Fibroblast of lung (primary cell): ENCODE results near the gene MUSK. TPM values are rescaled to one million over a fixed set of nuclear protein-coding genes. Genes with fewer than 3 reads are reported as not detected.

Experiments used
- DNase-seq, 2 donors: peaks; one replicate each; pipeline versions ENCODE4 v3.0.0 to v3.0.0-alpha.2; 2010; ENCODE audit warnings: low read depth in 2 of 2
- H2AFZ ChIP-seq: 2 replicates; pipeline ENCODE4 v1.5.1; 2012; ENCODE audit warnings: low read length, control low read depth, inconsistent platforms
- H3K27ac ChIP-seq: 2 replicates; pipeline ENCODE4 v1.5.1; 2011; ENCODE audit warnings: low read length, control low read depth; ENCODE audit not compliant: insufficient read depth
- H3K27me3 ChIP-seq: 2 replicates; pipeline ENCODE4 v1.5.1; 2011; ENCODE audit warnings: mild to moderate bottlenecking, low read length; ENCODE audit not compliant: control insufficient read depth, insufficient read depth
- H3K36me3 ChIP-seq: 2 replicates; pipeline ENCODE4 v1.5.1; 2011; ENCODE audit warnings: low read length; ENCODE audit not compliant: control insufficient read depth, insufficient read depth
- H3K4me1 ChIP-seq: 2 replicates; pipeline ENCODE4 v1.5.1; 2011; ENCODE audit warnings: low read length; ENCODE audit not compliant: control insufficient read depth, insufficient read depth; ENCODE audit errors: extremely low read depth
- H3K4me2 ChIP-seq: 2 replicates; pipeline ENCODE4 v1.5.1; 2011; ENCODE audit warnings: low read length, control low read depth; ENCODE audit not compliant: insufficient read depth; ENCODE audit errors: extremely low read depth
- H3K4me3 ChIP-seq, 4 experiments: fragments of 200-600 bp in 1 of 4; sonication (generic) in 1 of 4; replicated peaks in 1 of 4; 2 replicates each; pipeline ENCODE4 v1.5.1; 2011 to 2016; ENCODE audit warnings: low read length in 4 of 4, low read depth in 3 of 4, mild to moderate bottlenecking in 3 of 4, control low read depth in 2 of 4, inconsistent platforms in 1 of 4, mixed read lengths in 1 of 4; ENCODE audit not compliant: insufficient read depth in 1 of 4; ENCODE audit errors: control extremely low read depth in 1 of 4
- H3K79me2 ChIP-seq: 2 replicates; pipeline ENCODE4 v1.5.1; 2012; ENCODE audit warnings: mild to moderate bottlenecking, low read length, inconsistent platforms; ENCODE audit not compliant: control insufficient read depth, insufficient read depth
- H3K9ac ChIP-seq: 2 replicates; pipeline ENCODE4 v1.5.1; 2011; ENCODE audit warnings: mild to moderate bottlenecking, low read length, control low read depth; ENCODE audit not compliant: insufficient read depth
- H3K9me3 ChIP-seq: 2 replicates; pipeline ENCODE4 v1.5.1; 2012; ENCODE audit warnings: low read depth, low read length; ENCODE audit not compliant: control insufficient read depth, insufficient read depth
- H4K20me1 ChIP-seq: 2 replicates; pipeline ENCODE4 v1.5.1; 2011; ENCODE audit warnings: low read length; ENCODE audit not compliant: control insufficient read depth, insufficient read depth; ENCODE audit errors: extremely low read depth
- CTCF ChIP-seq, 2 donors: IDR thresholded peaks in 1 of 2; conservative IDR thresholded peaks in 1 of 2; 1 replicate in 1 of 2; 2 replicates in 1 of 2; pipeline ENCODE4 v1.5.1; 2011 to 2012; ENCODE audit warnings: low read length in 2 of 2, control low read depth in 1 of 2, inconsistent platforms in 1 of 2, low read depth in 1 of 2, mild to moderate bottlenecking in 1 of 2
- EZH2 ChIP-seq: IDR thresholded peaks from 2 replicates; pipeline ENCODE4 v1.5.1; 2012; ENCODE audit warnings: low read length, control low read depth, mild to moderate bottlenecking; ENCODE audit errors: missing control alignments
- polyA plus RNA-seq, 2 donors: library from polyadenylated mRNA; depleted of rRNA in 1 of 2; stranded (reverse) in 1 of 2; unstranded in 1 of 2; fragments of >200 nt; gene quantifications; 2 replicates each; pipeline ENCODE4 v1.2.1, GENCODE V29; 2011 to 2012; ENCODE audit warnings: missing spikeins in 1 of 2
- total RNA-seq: library from RNA; depleted of rRNA; stranded (reverse); fragments of >200 nt; gene quantifications from 2 replicates; pipeline ENCODE4 v1.2.1, GENCODE V29; 2014

MUSK gene
- total and polyA plus RNA-seq, 2 donors (not counting 1 experiment from before 2014, with no cell fraction given) = 0.31 to 0.66 TPM

DNA sequence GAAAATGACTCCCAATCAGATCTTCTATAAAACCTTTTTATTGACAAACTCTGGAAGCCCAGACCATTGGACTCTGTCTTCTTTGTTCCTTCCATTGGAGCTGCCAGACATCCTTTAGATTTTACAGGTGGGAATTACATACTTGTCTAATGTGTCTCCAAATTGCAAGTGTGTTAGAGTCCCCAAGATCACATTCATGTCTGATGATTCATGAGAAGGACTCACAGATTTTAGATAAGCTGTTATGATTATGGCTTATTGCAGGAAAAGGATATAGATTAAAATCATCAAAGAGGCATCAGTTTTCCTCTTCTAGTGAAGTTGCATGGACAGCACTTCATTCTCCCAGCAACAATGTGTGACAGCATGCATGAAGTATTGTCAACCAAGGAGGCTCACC, 70.4 kb downstream of the MUSK start:
- Histone ChIP-seq H3K4me2 (no peak overlapping the region), H3K27me3 (no peaks in the 10 kb centered on the region), H3K4me1 (peaks cover 10% of the 10 kb centered on the region), H3K79me2 (no peaks in the 10 kb centered on the region), H2AFZ (no peak overlapping the region), H4K20me1 (no peaks in the 10 kb centered on the region), H3K27ac (no peak overlapping the region), H3K9ac (no peak overlapping the region), H3K9me3 (no peaks in the 10 kb centered on the region), H3K36me3 (no peaks in the 10 kb centered on the region), H3K4me3 (no peak overlapping the region)
- TF ChIP-seq EZH2 (no peak), CTCF (conservative IDR thresholded peaks at IDR 0.05 in 1 of 2, IDR thresholded peaks at IDR 0.05 in 1 of 2; ENCODE audit: low read depth in 1 of 2, low read length in 2 of 2) (no peak)
- peak in 1 of 2 donors; percentile 54 for DNase-seq

DNA sequence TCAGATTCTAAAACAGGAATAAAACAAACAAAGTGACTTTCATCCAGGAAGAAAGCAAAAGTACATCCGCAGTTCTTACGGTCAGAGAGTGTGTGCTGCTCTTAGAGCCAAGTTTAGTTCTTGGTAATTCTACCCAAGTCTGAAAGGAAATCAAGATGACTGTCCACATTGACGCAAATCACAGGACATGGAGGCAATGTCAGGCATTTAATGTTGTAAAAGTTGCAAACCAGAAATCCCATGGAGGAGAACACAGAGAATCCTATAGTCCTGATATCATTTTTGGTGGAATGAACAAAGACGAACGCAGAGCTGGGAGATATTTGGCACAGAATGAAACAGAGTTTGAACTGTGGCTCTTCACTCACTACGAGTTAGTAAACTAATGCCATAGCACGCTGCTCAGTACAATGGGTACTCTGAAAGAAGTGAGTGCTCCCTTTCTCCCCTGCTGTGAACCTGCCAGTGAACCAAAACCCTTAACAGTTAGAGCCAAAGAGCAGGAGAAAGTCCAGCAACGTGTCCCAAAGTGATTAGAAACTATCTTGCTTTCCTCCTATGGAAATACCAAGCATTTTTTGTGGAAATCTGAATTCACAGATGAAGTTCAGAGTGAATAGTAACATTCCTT, 74.3 kb downstream of the MUSK start:
- TF ChIP-seq EZH2 (no peak), CTCF (conservative IDR thresholded peaks at IDR 0.05 in 1 of 2, IDR thresholded peaks at IDR 0.05 in 1 of 2; ENCODE audit: low read depth in 1 of 2, low read length in 2 of 2) (no peak)
- no peaks in the 10 kb centered on the region for H3K9me3 ChIP-seq
- DNase-seq = peak; percentile 89 to 92
- H3K4me3 ChIP-seq = peak overlapping the region in 3 of 4 experiments; percentile 1 to 32 (median 2)
- no peaks in the 10 kb centered on the region for H4K20me1 ChIP-seq
- H3K4me2 ChIP-seq = peak overlapping the region; percentile 79
- H3K27ac ChIP-seq = peak overlapping the region; percentile 93
- no peaks in the 10 kb centered on the region for H3K79me2 ChIP-seq
- peaks cover 28% of the 10 kb centered on the region for H3K4me1 ChIP-seq
- peak overlapping the region; percentile 35 for H3K9ac ChIP-seq
- no peaks in the 10 kb centered on the region for H3K36me3 ChIP-seq
- H2AFZ ChIP-seq = peak overlapping the region; percentile 60
- no peaks in the 10 kb centered on the region for H3K27me3 ChIP-seq

- Histone ChIP-seq H2AFZ (no peak overlapping the region), H3K9me3 (no peaks in the 10 kb centered on the region), H3K27ac (peak overlapping the region; percentile 93), H3K4me3 (no peak overlapping the region), H3K4me1 (peaks cover 35% of the 10 kb centered on the region), H3K4me2 (peak overlapping the region; percentile 21), H3K9ac (no peak overlapping the region), H3K36me3 (no peaks in the 10 kb centered on the region), H3K27me3 (no peaks in the 10 kb centered on the region), H4K20me1 (no peaks in the 10 kb centered on the region), H3K79me2 (no peaks in the 10 kb centered on the region)
- DNase-seq = peak; percentile 98
- TF ChIP-seq EZH2 (no peak), CTCF (conservative IDR thresholded peaks at IDR 0.05 in 1 of 2, IDR thresholded peaks at IDR 0.05 in 1 of 2; ENCODE audit: low read depth in 1 of 2, low read length in 2 of 2) (no peak)
Observed at GRCh38 chr9:110744715-110745384, 76.3 kb downstream of the MUSK start.
